KMS-11 (cell line): ENCODE data around the gene FAP.

ENCODE experiments used
- H2AFZ ChIP-seq: fragments of 200-600 bp; sonication (generic); 2 replicates; pipeline ENCODE4 v1.6.1; 2016; ENCODE audit warnings: antibody characterized with exemption, mixed run types, low read depth
- H3K27ac ChIP-seq: fragments of 200-600 bp; sonication (generic); 2 replicates; pipeline ENCODE4 v1.6.1; 2016; ENCODE audit warnings: mild to moderate bottlenecking, mixed run types
- H3K27me3 ChIP-seq: fragments of 200-600 bp; sonication (generic); 2 replicates; pipeline ENCODE4 v1.6.1; 2017; ENCODE audit warnings: mild to moderate bottlenecking, low read depth, mixed run types, moderate library complexity; ENCODE audit not compliant: insufficient read depth
- H3K36me3 ChIP-seq: fragments of 200-600 bp; sonication (generic); 2 replicates; pipeline ENCODE4 v1.6.1; 2017; ENCODE audit warnings: mild to moderate bottlenecking, mixed run types; ENCODE audit not compliant: insufficient read depth
- H3K4me1 ChIP-seq: fragments of 200-600 bp; sonication (generic); 2 replicates; pipeline ENCODE4 v1.6.1; 2016; ENCODE audit warnings: mild to moderate bottlenecking, low read depth, mixed run types; ENCODE audit not compliant: poor library complexity, severe bottlenecking
- H3K4me2 ChIP-seq: fragments of 200-600 bp; sonication (generic); 2 replicates; pipeline ENCODE4 v1.7.0; 2016; ENCODE audit warnings: mild to moderate bottlenecking, mixed run types
- H3K4me3 ChIP-seq: fragments of 200-600 bp; sonication (generic); IDR thresholded peaks from 2 replicates; pipeline ENCODE4 v1.6.1; 2017; ENCODE audit warnings: low read depth, low read length, mixed read lengths; ENCODE audit not compliant: insufficient read depth
- H3K79me2 ChIP-seq: fragments of 200-600 bp; sonication (generic); 2 replicates; pipeline ENCODE4 v1.6.1; 2016; ENCODE audit warnings: low read depth, mixed run types; ENCODE audit not compliant: insufficient read depth
- H3K9ac ChIP-seq: fragments of 200-600 bp; sonication (generic); 2 replicates; pipeline ENCODE4 v1.6.1; 2016; ENCODE audit warnings: mild to moderate bottlenecking, mixed run types
- H4K20me1 ChIP-seq: fragments of 200-600 bp; sonication (generic); 2 replicates; pipeline ENCODE4 v1.6.1; 2016; ENCODE audit warnings: mild to moderate bottlenecking, mixed run types; ENCODE audit not compliant: insufficient read depth
- CTCF ChIP-seq: fragments of 200-600 bp; sonication (generic); conservative IDR thresholded peaks from 2 replicates; pipeline ENCODE4 v1.6.1; 2017; ENCODE audit warnings: low read depth, mild to moderate bottlenecking, antibody characterized with exemption, low read length, moderate library complexity, mixed read lengths

FAP gene

GRCh38 chr2:162215162-162215561 is 28.1 kb downstream of the FAP start:
- Histone ChIP-seq H3K9ac (no peak overlapping the region), H2AFZ (no peak overlapping the region), H3K27ac (no peak overlapping the region), H3K79me2 (no peaks in the 10 kb centered on the region), H3K4me1 (no peaks in the 10 kb centered on the region), H4K20me1 (no peaks in the 10 kb centered on the region), H3K4me2 (no peak overlapping the region), H3K27me3 (no peaks in the 10 kb centered on the region), H3K36me3 (no peaks in the 10 kb centered on the region), H3K4me3 (no peak overlapping the region)
- TF ChIP-seq CTCF, result no peak

GRCh38 chr2:162212366-162212765 is 30.9 kb downstream of the FAP start:
- Histone ChIP-seq H3K27me3 (no peaks in the 10 kb centered on the region), H3K27ac (no peak overlapping the region), H2AFZ (no peak overlapping the region), H3K4me2 (no peak overlapping the region), H3K9ac (no peak overlapping the region), H3K79me2 (no peaks in the 10 kb centered on the region), H4K20me1 (no peaks in the 10 kb centered on the region), H3K36me3 (no peaks in the 10 kb centered on the region), H3K4me3 (no peak overlapping the region), H3K4me1 (no peaks in the 10 kb centered on the region)
- no peak for TF ChIP-seq CTCF

- H3K27me3 ChIP-seq, result no peaks in the 10 kb centered on the region
- no peak overlapping the region for H3K27ac ChIP-seq
- H3K4me1 ChIP-seq, result no peaks in the 10 kb centered on the region
- no peak overlapping the region for H3K4me2 ChIP-seq
- H3K36me3 ChIP-seq, result no peaks in the 10 kb centered on the region
- H3K4me3 ChIP-seq, result no peak overlapping the region
- H4K20me1 ChIP-seq, result no peaks in the 10 kb centered on the region
- H3K9ac ChIP-seq, result no peak overlapping the region
- no peaks in the 10 kb centered on the region for H3K79me2 ChIP-seq
- TF ChIP-seq CTCF, result no peak
- no peak overlapping the region for H2AFZ ChIP-seq
Measured at GRCh38 chr2:162211732-162212131, 31.5 kb downstream of the FAP start.

GRCh38 chr2:162210385-162210784 is 32.9 kb downstream of the FAP start:
- no peaks in the 10 kb centered on the region for H3K27me3 ChIP-seq
- H3K4me3 ChIP-seq, result no peak overlapping the region
- H3K27ac ChIP-seq, result no peak overlapping the region
- no peaks in the 10 kb centered on the region for H3K36me3 ChIP-seq
- no peak overlapping the region for H2AFZ ChIP-seq
- H3K79me2 ChIP-seq, result no peaks in the 10 kb centered on the region
- H3K9ac ChIP-seq, result no peak overlapping the region
- no peak for TF ChIP-seq CTCF
- no peaks in the 10 kb centered on the region for H4K20me1 ChIP-seq
- no peaks in the 10 kb centered on the region for H3K4me1 ChIP-seq
- H3K4me2 ChIP-seq, result no peak overlapping the region

GRCh38 chr2:162202203-162202602 is 41.0 kb downstream of the FAP start:
- H3K4me3 ChIP-seq, result no peak overlapping the region
- H2AFZ ChIP-seq, result no peak overlapping the region
- H3K9ac ChIP-seq, result no peak overlapping the region
- H3K4me2 ChIP-seq, result no peak overlapping the region
- no peaks in the 10 kb centered on the region for H3K79me2 ChIP-seq
- H3K36me3 ChIP-seq, result no peaks in the 10 kb centered on the region
- no peaks in the 10 kb centered on the region for H3K27me3 ChIP-seq
- no peaks in the 10 kb centered on the region for H4K20me1 ChIP-seq
- TF ChIP-seq CTCF, result no peak
- H3K27ac ChIP-seq, result no peak overlapping the region
- no peaks in the 10 kb centered on the region for H3K4me1 ChIP-seq
